Neutrophil (primary cell): ENCODE data around the gene SYTL3.
"Not testable (repeated sequence)": the region's sequence is repeated elsewhere in the genome, so short reads cannot be mapped to it uniquely, and the experiment has no call there.

Experiments
- H3K27ac ChIP-seq: fragments of 200-600 bp; sonication (generic); 2 replicates; pipeline ENCODE4 v1.5.1; 2016; ENCODE audit warnings: mild to moderate bottlenecking, moderate library complexity
- H3K27me3 ChIP-seq: fragments of 200-600 bp; sonication (generic); 2 replicates; pipeline ENCODE4 v1.6.0; 2016; ENCODE audit warnings: mild to moderate bottlenecking
- H3K36me3 ChIP-seq: fragments of 200-600 bp; sonication (generic); 2 replicates; pipeline ENCODE4 v1.5.1; 2017
- H3K4me1 ChIP-seq, 2 experiments: fragments of 200-600 bp in 1 of 2; sonication (generic) in 1 of 2; 1 replicate in 1 of 2; 2 replicates in 1 of 2; pipeline versions ENCODE4 v1.5.1 to v1.6.1; 2013 to 2016; ENCODE audit warnings: low read depth in 1 of 2, low read length in 1 of 2, mild to moderate bottlenecking in 1 of 2, moderate library complexity in 1 of 2; ENCODE audit not compliant: control insufficient read depth in 1 of 2, insufficient read depth in 1 of 2
- H3K4me3 ChIP-seq, 2 experiments: fragments of 200-600 bp in 1 of 2; sonication (generic) in 1 of 2; 1 replicate in 1 of 2; 2 replicates in 1 of 2; pipeline ENCODE4 v1.5.1; 2013 to 2016; ENCODE audit warnings: low read depth in 1 of 2, low read length in 1 of 2, mild to moderate bottlenecking in 1 of 2, moderate library complexity in 1 of 2
- H3K9me3 ChIP-seq: fragments of 200-600 bp; sonication (generic); 2 replicates; pipeline ENCODE4 v1.5.1; 2016
- TF ChIP-seq, protein P1 (sequence below): fragments of 200-600 bp; sonication (generic); IDR thresholded peaks from 2 replicates; pipeline ENCODE4 v1.5.1; 2016; ENCODE audit warnings: antibody characterized with exemption

Gene SYTL3

GRCh38 chr6:158674342-158675131, 24.7 kb downstream of the SYTL3 start:
- Histone ChIP-seq H3K4me3 (no peak overlapping the region), H3K4me1 (peaks cover 3 to 9% of the 10 kb centered on the region in 2 experiments), H3K27ac (no peak overlapping the region), H3K9me3 (no peaks in the 10 kb centered on the region), H3K27me3 (no peaks in the 10 kb centered on the region), H3K36me3 (peaks cover 10% of the 10 kb centered on the region)
- TF ChIP-seq, protein P1, sequence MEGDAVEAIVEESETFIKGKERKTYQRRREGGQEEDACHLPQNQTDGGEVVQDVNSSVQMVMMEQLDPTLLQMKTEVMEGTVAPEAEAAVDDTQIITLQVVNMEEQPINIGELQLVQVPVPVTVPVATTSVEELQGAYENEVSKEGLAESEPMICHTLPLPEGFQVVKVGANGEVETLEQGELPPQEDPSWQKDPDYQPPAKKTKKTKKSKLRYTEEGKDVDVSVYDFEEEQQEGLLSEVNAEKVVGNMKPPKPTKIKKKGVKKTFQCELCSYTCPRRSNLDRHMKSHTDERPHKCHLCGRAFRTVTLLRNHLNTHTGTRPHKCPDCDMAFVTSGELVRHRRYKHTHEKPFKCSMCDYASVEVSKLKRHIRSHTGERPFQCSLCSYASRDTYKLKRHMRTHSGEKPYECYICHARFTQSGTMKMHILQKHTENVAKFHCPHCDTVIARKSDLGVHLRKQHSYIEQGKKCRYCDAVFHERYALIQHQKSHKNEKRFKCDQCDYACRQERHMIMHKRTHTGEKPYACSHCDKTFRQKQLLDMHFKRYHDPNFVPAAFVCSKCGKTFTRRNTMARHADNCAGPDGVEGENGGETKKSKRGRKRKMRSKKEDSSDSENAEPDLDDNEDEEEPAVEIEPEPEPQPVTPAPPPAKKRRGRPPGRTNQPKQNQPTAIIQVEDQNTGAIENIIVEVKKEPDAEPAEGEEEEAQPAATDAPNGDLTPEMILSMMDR: no peak

DNA sequence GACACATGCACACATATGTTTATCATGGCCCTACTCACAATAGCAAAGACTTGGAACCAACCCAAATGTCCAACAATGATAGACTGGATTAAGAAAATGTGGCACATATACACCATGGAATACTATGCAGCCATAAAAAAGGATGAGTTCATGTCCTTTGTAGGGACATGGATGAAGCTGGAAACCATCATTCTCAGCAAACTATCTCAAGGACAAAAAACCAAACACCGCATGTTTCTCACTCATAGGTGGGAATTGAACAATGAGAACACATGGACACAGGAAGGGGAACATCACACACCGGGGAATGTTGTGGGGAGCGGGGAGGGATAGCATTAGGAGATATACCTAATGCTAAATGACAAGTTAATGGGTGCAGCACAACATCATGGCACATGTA, 27.2 kb downstream of the SYTL3 start:
- not testable (repeated sequence) for H3K4me3 ChIP-seq, H3K27ac ChIP-seq, H3K36me3 ChIP-seq, H3K27me3 ChIP-seq, H3K9me3 ChIP-seq, H3K4me1 ChIP-seq

- no peak overlapping the region for H3K4me3 ChIP-seq
- H3K36me3 ChIP-seq: peaks cover 14% of the 10 kb centered on the region
- H3K27me3 ChIP-seq: no peaks in the 10 kb centered on the region
- no peak overlapping the region for H3K27ac ChIP-seq
- H3K9me3 ChIP-seq: no peaks in the 10 kb centered on the region
- H3K4me1 ChIP-seq: peaks cover 0 to 4% of the 10 kb centered on the region in 2 experiments
- TF ChIP-seq, protein P1: no peak
Measured at GRCh38 chr6:158677906-158678578, 28.2 kb downstream of the SYTL3 start.

GRCh38 chr6:158680015-158680414, 30.2 kb downstream of the SYTL3 start:
- H3K4me1 ChIP-seq: peaks cover 11 to 15% of the 10 kb centered on the region in 2 experiments

GRCh38 chr6:158680481-158680880, 30.6 kb downstream of the SYTL3 start:
- no peaks in the 10 kb centered on the region for H3K9me3 ChIP-seq
- H3K27ac ChIP-seq: no peak overlapping the region
- H3K27me3 ChIP-seq: no peaks in the 10 kb centered on the region
- peaks cover 24% of the 10 kb centered on the region for H3K36me3 ChIP-seq
- H3K4me3 ChIP-seq: no peak overlapping the region
- peaks cover 11 to 19% of the 10 kb centered on the region in 2 experiments for H3K4me1 ChIP-seq
- TF ChIP-seq, protein P1: no peak

More at GRCh38 chr6:158680015-158680414, 30.2 kb downstream of the SYTL3 start:
- H3K36me3 ChIP-seq: peaks cover 22% of the 10 kb centered on the region
- H3K27ac ChIP-seq: no peak overlapping the region
- no peaks in the 10 kb centered on the region for H3K27me3 ChIP-seq
- TF ChIP-seq, protein P1: no peak
- no peak overlapping the region for H3K4me3 ChIP-seq
- H3K9me3 ChIP-seq: no peaks in the 10 kb centered on the region

GRCh38 chr6:158684311-158684710, 34.5 kb downstream of the SYTL3 start:
- Histone ChIP-seq H3K9me3 (no peaks in the 10 kb centered on the region), H3K4me3 (no peak overlapping the region), H3K4me1 (peaks cover 48 to 57% of the 10 kb centered on the region in 2 experiments), H3K36me3 (peaks cover 30% of the 10 kb centered on the region), H3K27ac (peak overlapping the region; percentile 35), H3K27me3 (no peaks in the 10 kb centered on the region)
- TF ChIP-seq, protein P1: no peak
